ENCODE results near the gene PACS2.
"Not testable (repeated sequence)": the region's sequence is repeated elsewhere in the genome, so short reads cannot be mapped to it uniquely, and the experiment has no call there.

PACS2 gene

DNA sequence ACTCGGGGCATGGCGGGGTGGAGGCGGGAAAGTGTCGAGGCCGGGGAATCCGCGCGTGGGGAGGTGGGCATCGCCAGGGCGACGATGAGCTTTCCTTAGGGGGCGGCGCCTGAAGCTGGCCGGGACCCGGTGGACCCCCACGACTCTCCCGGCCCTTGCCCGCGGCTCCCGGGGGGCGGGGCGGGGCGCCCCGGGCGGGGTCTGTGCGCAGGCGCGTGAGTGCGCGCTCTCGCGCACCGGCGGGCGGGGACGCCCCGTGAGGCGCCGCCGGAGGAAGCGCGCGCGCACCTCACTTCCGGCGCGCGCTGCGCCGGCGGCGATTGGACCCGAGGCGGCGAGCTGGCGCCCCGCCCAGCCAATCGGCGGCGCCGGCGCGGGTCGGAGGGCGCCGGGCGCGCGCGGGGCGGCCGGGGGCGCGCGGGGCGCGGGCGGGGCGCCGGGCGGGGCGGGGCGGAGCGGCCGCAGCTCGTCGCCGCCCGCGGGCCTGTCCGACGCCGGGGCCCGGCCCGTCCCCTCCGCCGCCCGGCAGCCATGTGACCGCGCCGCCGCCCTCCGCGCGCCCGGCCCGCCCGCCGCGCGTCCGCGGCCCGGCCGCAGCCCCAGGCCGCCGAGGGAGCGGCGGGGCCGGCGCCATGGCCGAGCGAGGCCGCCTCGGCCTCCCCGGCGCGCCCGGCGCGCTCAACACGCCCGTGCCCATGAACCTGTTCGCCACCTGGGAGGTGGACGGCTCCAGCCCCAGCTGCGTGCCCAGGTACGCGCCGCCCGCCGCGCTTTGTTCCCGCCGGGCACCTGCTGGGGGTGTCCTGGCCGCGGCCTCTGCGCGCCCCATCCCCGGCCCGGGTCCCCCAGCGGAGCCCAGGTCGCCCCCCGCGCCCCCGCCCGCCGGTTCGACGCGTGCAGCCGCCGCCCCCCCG is at the start of gene PACS2:
PACS2 (plus strand) TSS at position 462 of the 914 bp plus-strand sequence; CDS start at position 633, 171 bp downstream.
- DNase-seq (ENCODE audit: low spot score) = peak; percentile 72

GRCh38 chr14:105267820-105268548 is 46.6 kb upstream of the PACS2 start:
- no peak for DNase-seq (ENCODE audit: low spot score)

- DNase-seq (ENCODE audit: low spot score) = no peak
These were observed 45.7 kb upstream of the PACS2 start for GRCh38 chr14:105268736-105269354.

GRCh38 chr14:105269405-105269804 is 45.1 kb upstream of the PACS2 start:
- no peak for DNase-seq (ENCODE audit: low spot score)

GRCh38 chr14:105271224-105271890 is 43.2 kb upstream of the PACS2 start:
- no peak for DNase-seq (ENCODE audit: low spot score)

GRCh38 chr14:105272623-105273022 is 41.9 kb upstream of the PACS2 start:
- DNase-seq (ENCODE audit: low spot score) = no peak

GRCh38 chr14:105273062-105273461 is 41.5 kb upstream of the PACS2 start:
- DNase-seq (ENCODE audit: low spot score) = no peak

DNA sequence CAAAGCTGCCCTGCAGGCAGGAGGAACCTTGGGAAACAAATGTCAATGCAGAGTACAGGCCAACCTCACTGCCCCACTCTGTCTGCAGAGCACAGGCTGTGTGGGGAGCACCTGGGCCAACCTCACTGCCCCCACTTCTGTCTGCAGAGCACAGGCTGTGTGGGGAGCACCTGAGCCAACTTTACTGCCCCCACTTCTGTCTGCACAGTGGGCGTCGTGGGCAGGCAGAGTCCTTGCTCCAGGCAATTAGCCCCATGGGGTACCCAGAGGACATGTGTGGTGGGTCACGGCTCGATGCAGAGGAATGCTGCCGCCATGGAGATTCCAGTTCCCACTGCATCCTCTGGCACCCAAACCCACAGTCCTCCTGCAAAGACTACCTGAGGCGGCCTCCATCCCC is 39.9 kb upstream of the PACS2 start:
- DNase-seq (ENCODE audit: low spot score) = no peak

- no peak for DNase-seq (ENCODE audit: low spot score)
These were observed 39.1 kb upstream of the PACS2 start for GRCh38 chr14:105275267-105275946.

GRCh38 chr14:105277448-105277847 is 37.1 kb upstream of the PACS2 start:
- not testable (repeated sequence) for DNase-seq (ENCODE audit: low spot score)

DNA sequence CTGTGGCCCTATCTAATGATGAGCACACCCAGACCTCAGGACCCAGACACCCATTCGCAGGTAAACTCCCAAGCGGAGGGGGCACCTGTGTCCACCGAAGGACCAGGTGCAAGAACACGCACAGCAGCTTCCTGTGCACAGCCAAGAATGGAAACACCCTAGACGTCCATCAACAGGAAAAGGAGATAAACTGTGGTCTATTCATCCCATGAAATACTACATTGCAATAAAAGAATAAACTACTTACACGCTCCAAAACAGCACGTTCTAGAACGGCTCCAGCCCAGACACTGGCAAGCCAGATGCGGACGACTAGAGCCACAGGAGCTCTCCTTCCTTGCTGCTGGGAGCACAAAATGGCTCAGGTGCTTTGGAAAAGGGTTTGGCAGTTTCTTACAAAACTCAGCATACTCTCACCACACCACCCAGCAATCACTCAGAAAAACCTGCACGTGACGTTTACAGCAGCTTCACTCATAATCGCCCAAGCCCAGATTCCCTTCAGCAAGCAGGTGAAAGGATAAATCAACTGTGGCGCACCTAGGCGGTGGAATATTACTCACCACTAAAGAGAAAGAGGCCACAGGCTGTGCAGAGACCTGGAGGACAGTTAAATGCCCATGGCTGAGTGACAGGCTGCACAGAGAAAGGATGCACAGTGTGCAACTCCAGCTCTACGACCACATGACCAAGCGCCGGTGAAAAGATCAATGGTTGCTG is 34.7 kb upstream of the PACS2 start:
- DNase-seq (ENCODE audit: low spot score) = no peak

GRCh38 chr14:105280525-105280924 is 34.0 kb upstream of the PACS2 start:
- no peak for DNase-seq (ENCODE audit: low spot score)

GRCh38 chr14:105281371-105282097 is 33.0 kb upstream of the PACS2 start:
- DNase-seq (ENCODE audit: low spot score) = peak; percentile 77

DNA sequence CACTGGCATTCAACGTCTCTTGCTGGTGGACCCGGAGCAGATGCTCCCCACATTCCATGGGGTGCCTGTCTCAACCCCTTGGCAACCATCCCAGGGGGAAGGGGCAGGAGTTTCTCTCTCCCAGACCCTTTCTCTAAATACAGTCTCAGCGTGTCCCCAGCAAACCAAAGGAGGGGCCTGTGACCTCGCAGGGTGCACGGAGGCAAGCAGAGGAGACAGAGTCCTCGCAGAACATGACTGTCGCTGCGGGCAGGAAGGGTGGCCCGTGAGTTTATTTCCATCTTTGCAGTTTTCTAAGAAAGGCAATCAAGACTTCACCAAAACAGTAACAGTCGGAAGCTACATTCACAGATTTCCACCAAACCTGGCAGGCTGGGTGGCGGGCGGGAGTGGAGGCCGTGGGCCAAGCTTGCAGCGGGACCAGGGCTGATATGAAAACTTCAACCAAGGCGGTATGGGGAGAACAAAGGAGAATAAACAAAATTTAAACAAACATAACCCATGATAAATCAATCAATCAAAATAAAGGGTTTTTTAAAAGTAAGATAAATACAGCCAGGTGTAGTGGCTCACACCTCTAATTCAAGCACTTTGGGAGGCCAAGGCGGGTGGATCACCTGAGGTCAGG is 32.3 kb upstream of the PACS2 start:
- no peak for DNase-seq (ENCODE audit: low spot score)

GRCh38 chr14:105283028-105283427 is 31.5 kb upstream of the PACS2 start:
- no peak for DNase-seq (ENCODE audit: low spot score)

- DNase-seq (ENCODE audit: low spot score) = no peak
These were observed 30.6 kb upstream of the PACS2 start for GRCh38 chr14:105283899-105284298.

DNA sequence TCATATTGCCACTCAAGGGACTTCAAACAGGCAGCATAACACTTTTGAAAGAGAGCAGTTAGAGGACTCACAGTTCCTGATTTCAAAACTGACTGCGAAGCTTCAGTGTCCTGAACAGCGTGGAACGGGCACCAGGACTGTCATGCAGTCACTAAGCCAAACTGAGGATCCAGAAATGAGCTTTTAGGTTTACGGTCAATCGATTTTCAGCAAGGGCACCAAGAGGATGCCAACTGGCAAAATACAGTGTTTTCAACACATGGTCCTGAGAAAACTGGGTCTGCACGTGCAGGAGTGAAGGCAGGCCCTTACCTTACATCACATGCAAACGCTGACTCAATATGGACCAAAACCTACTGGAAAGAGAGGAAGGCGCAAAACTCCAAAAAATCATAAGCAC is 29.4 kb upstream of the PACS2 start:
- DNase-seq (ENCODE audit: low spot score) = no peak

DNA sequence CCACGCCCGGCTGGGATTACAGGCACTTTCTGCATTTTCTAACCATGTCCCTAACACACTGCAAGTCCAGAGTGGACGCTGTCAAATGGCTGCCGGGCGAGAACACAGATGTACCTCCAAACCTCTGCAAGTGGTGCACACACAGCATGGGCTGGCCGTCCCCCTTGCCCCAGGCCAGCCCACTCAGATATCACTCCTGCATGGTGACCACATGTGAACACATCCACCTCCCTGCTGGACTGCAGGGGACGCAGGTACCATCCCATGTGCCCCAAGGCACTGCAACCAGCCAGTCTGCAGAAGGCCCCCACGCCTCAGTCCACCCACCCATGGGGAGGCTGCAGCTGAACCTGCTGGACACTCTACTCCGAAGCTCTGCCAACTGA is 27.8 kb upstream of the PACS2 start:
- DNase-seq (ENCODE audit: low spot score) = no peak

GRCh38 chr14:105287249-105288102 is 27.1 kb upstream of the PACS2 start:
- DNase-seq (ENCODE audit: low spot score) = no peak

Data from Ammon's horn (tissue), 1 donor.